HG03558 (cell line): ENCODE results near the gene RETREG3.
"Not testable (repeated sequence)": the region's sequence is repeated elsewhere in the genome, so short reads cannot be mapped to it uniquely, and the experiment has no call there.

Source experiments
- ATAC-seq: cut with Tn5 transposase; IDR thresholded peaks from one replicate; pipeline ENCODE4 v1.9.1; 2021; ENCODE audit warnings: moderate number of reproducible peaks; ENCODE audit not compliant: unreplicated experiment; ENCODE audit errors: extremely low read depth

The RETREG3 gene

GRCh38 chr17:42609182-42609813 is at the start of gene RETREG3, which contains the start of gene TUBG1:
Gene RETREG3, minus strand, starts transcription at chr17:42609374. Its CDS starts 50 bp downstream, at chr17:42609324.
Gene TUBG1, plus strand, starts transcription at chr17:42609683. Its CDS starts 55 bp downstream, at chr17:42609738.
- peak; percentile 76 for ATAC-seq

- ATAC-seq: no peak
Observed at GRCh38 chr17:42657824-42658588, 48.8 kb upstream of the RETREG3 start.

- no peak for ATAC-seq
Observed at GRCh38 chr17:42655528-42655927, 46.4 kb upstream of the RETREG3 start.

GRCh38 chr17:42653179-42654124 is 44.3 kb upstream of the RETREG3 start:
- ATAC-seq: no peak

GRCh38 chr17:42651392-42651791 is 42.2 kb upstream of the RETREG3 start:
- ATAC-seq: no peak

- ATAC-seq: no peak
Observed at GRCh38 chr17:42647778-42648177, 38.6 kb upstream of the RETREG3 start.

GRCh38 chr17:42642336-42642735 is 33.2 kb upstream of the RETREG3 start:
- ATAC-seq: no peak

- no peak for ATAC-seq
Observed at GRCh38 chr17:42640121-42640520, 30.9 kb upstream of the RETREG3 start.

GRCh38 chr17:42639525-42640113 is 30.4 kb upstream of the RETREG3 start:
- no peak for ATAC-seq

- no peak for ATAC-seq
Observed at GRCh38 chr17:42632949-42633444, 23.8 kb upstream of the RETREG3 start.

- no peak for ATAC-seq
Observed at GRCh38 chr17:42629411-42630009, 20.3 kb upstream of the RETREG3 start.

GRCh38 chr17:42627032-42627764 is 18.0 kb upstream of the RETREG3 start:
- not testable (repeated sequence) for ATAC-seq

- ATAC-seq: no peak
Observed at GRCh38 chr17:42623732-42624596, 14.8 kb upstream of the RETREG3 start.

GRCh38 chr17:42623271-42623670 is 14.1 kb upstream of the RETREG3 start:
- no peak for ATAC-seq

- ATAC-seq: not testable (repeated sequence)
Observed at GRCh38 chr17:42621987-42622386, 12.8 kb upstream of the RETREG3 start.

- ATAC-seq: peak; percentile 52
Observed at GRCh38 chr17:42618442-42619150, 9.4 kb upstream of the RETREG3 start.

GRCh38 chr17:42617956-42618431 is 8.8 kb upstream of the RETREG3 start:
- no peak for ATAC-seq
